Measurements from ENCODE around the gene PLCB1.

- TF ChIP-seq REST (IDR thresholded peaks at IDR 0.05; ENCODE audit: unreplicated experiment), result no peak
- TF ChIP-seq, protein P1, sequence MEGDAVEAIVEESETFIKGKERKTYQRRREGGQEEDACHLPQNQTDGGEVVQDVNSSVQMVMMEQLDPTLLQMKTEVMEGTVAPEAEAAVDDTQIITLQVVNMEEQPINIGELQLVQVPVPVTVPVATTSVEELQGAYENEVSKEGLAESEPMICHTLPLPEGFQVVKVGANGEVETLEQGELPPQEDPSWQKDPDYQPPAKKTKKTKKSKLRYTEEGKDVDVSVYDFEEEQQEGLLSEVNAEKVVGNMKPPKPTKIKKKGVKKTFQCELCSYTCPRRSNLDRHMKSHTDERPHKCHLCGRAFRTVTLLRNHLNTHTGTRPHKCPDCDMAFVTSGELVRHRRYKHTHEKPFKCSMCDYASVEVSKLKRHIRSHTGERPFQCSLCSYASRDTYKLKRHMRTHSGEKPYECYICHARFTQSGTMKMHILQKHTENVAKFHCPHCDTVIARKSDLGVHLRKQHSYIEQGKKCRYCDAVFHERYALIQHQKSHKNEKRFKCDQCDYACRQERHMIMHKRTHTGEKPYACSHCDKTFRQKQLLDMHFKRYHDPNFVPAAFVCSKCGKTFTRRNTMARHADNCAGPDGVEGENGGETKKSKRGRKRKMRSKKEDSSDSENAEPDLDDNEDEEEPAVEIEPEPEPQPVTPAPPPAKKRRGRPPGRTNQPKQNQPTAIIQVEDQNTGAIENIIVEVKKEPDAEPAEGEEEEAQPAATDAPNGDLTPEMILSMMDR (conservative IDR thresholded peaks at IDR 0.05; ENCODE audit: low read depth in 2 of 2), result no peak
- TF ChIP-seq JUNB (IDR thresholded peaks at IDR 0.05; ENCODE audit: unreplicated experiment), result no peak
- TF ChIP-seq EZH2phosphoT487 (IDR thresholded peaks at IDR 0.05; ENCODE audit: unreplicated experiment), result no peak
These were observed 118.6 kb downstream of the PLCB1 start for GRCh38 chr20:8250539-8251200.
